Vagina (tissue), 2 donors: ENCODE results near the gene WASF3. TPM values are rescaled to one million over a fixed set of nuclear protein-coding genes. Genes with fewer than 3 reads are reported as not detected.

Experiments used
- DNase-seq, 2 donors: peaks; one replicate each; pipeline ENCODE4 v3.0.0-alpha.2; 2017; ENCODE audit errors: extremely low spot score in 2 of 2
- H3K27ac ChIP-seq: fragments of 200-600 bp; sonication (generic); one replicate; pipeline ENCODE4 v1.5.1; 2019
- H3K27me3 ChIP-seq: fragments of 200-600 bp; sonication (generic); one replicate; pipeline ENCODE4 v1.5.1; 2019
- H3K36me3 ChIP-seq, 2 donors: fragments of 200-600 bp; sonication (generic); one replicate each; pipeline ENCODE4 v1.5.1; 2017 to 2019
- H3K4me1 ChIP-seq: fragments of 200-600 bp; sonication (generic); one replicate; pipeline ENCODE4 v1.5.1; 2019
- H3K4me3 ChIP-seq, 2 donors: fragments of 200-600 bp; sonication (generic); 1 replicate in 1 of 2; 2 replicates in 1 of 2; pipeline ENCODE4 v1.5.1; 2016 to 2019
- H3K9me3 ChIP-seq: fragments of 200-600 bp; sonication (generic); one replicate; pipeline ENCODE4 v1.5.1; 2019
- POLR2A ChIP-seq, 2 donors: fragments of 450-650 bp; IDR thresholded peaks; one replicate each; pipeline ENCODE4 v1.6.1; 2017; ENCODE audit warnings: antibody characterized with exemption in 2 of 2, mild to moderate bottlenecking in 2 of 2, moderate library complexity in 2 of 2
- POLR2AphosphoS5 ChIP-seq, 2 donors: sonication (generic); formaldehyde crosslinking; IDR thresholded peaks; one replicate each; pipeline ENCODE4 v1.9.0; 2017; ENCODE audit warnings: antibody characterized with exemption in 2 of 2, mild to moderate bottlenecking in 2 of 2, low read depth in 1 of 2; ENCODE audit not compliant: insufficient read depth in 1 of 2
- intact Hi-C: fragments of 100-400 bp; cut with DNase I; formaldehyde crosslinking; loops from one replicate; pipeline ENCODE4 v1.15.1; 2023
- total RNA-seq: library from RNA; depleted of rRNA; stranded (reverse); fragments of >200 nt; gene quantifications from one replicate; pipeline ENCODE4 v1.2.3, GENCODE V29; 2016
- TF ChIP-seq, protein P1 (sequence below), 3 experiments: fragments of 450-650 bp in 2 of 3; fragments of 200-600 bp in 1 of 3; sonication (generic) in 1 of 3; IDR thresholded peaks; one replicate each; pipeline ENCODE4 v1.5.1; 2017 to 2019; ENCODE audit warnings: antibody characterized with exemption in 3 of 3, mild to moderate bottlenecking in 2 of 3, moderate library complexity in 2 of 3

Gene WASF3
- total RNA-seq, 1 donor from 2014 or later = 20.4 TPM

DNA sequence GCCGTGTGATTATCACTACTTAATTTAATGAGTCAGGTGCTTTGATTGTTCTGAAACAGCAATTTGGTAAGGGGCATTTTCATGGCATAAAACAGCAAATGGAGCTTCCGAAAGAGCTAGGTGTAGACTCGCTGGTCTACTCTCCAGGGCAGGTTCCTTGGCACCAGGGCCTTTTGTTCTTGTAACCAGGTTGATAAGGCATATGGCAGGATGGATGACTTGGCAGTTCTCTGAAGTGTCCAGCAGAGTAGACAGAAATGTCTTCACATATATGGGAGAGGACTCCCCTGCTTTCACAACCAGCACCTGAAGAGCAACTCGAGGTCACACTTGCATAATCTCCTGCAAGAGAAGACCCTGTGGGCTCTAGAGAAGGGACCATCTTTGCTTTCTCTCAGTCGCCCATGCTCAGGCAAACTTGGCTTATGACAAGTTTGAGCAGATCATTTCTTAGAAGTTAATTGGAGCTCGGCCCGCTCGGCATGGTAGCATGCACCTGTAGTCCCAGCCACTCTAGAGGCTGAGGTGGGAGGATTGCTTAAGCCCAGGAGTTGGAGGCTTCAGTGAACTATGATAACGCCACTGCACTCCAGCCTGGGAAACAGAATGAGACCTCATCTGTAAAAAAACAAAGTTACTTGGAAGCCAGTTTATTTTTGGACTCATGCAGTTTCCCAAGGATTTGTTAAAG lies 23.3 kb upstream of the WASF3 start:
- Histone ChIP-seq H3K4me1 (no peaks in the 10 kb centered on the region), H3K36me3 (no peaks in the 10 kb centered on the region), H3K27me3 (no peaks in the 10 kb centered on the region), H3K27ac (no peak overlapping the region), H3K4me3 (no peak overlapping the region), H3K9me3 (no peaks in the 10 kb centered on the region)
- TF ChIP-seq, protein P1, sequence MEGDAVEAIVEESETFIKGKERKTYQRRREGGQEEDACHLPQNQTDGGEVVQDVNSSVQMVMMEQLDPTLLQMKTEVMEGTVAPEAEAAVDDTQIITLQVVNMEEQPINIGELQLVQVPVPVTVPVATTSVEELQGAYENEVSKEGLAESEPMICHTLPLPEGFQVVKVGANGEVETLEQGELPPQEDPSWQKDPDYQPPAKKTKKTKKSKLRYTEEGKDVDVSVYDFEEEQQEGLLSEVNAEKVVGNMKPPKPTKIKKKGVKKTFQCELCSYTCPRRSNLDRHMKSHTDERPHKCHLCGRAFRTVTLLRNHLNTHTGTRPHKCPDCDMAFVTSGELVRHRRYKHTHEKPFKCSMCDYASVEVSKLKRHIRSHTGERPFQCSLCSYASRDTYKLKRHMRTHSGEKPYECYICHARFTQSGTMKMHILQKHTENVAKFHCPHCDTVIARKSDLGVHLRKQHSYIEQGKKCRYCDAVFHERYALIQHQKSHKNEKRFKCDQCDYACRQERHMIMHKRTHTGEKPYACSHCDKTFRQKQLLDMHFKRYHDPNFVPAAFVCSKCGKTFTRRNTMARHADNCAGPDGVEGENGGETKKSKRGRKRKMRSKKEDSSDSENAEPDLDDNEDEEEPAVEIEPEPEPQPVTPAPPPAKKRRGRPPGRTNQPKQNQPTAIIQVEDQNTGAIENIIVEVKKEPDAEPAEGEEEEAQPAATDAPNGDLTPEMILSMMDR (IDR thresholded peaks at IDR 0.05) = no peak
- TF ChIP-seq POLR2A (IDR thresholded peaks at IDR 0.05) (no peak), POLR2AphosphoS5 (IDR thresholded peaks at IDR 0.05; ENCODE audit: insufficient read depth in 1 of 2, low read depth in 1 of 2) (no peak)
- DNase-seq = no peak
- intact Hi-C loops = no loop called here

- TF ChIP-seq, protein P1 (IDR thresholded peaks at IDR 0.05) = no peak
- H3K36me3 ChIP-seq = no peaks in the 10 kb centered on the region
- H3K4me1 ChIP-seq = no peaks in the 10 kb centered on the region
- no peak overlapping the region for H3K4me3 ChIP-seq
- intact Hi-C loops = no loop called here
- no peak overlapping the region for H3K27ac ChIP-seq
- no peak for DNase-seq
- no peaks in the 10 kb centered on the region for H3K9me3 ChIP-seq
- no peaks in the 10 kb centered on the region for H3K27me3 ChIP-seq
Measured at GRCh38 chr13:26538363-26539317, 18.8 kb upstream of the WASF3 start.

GRCh38 chr13:26539738-26540292 lies 17.7 kb upstream of the WASF3 start:
- H3K9me3 ChIP-seq = no peaks in the 10 kb centered on the region
- H3K36me3 ChIP-seq = no peaks in the 10 kb centered on the region
- no peak overlapping the region for H3K4me3 ChIP-seq
- no peaks in the 10 kb centered on the region for H3K4me1 ChIP-seq
- no peaks in the 10 kb centered on the region for H3K27me3 ChIP-seq
- intact Hi-C loops = no loop called here
- no peak for DNase-seq
- TF ChIP-seq POLR2A (IDR thresholded peaks at IDR 0.05) (no peak), POLR2AphosphoS5 (IDR thresholded peaks at IDR 0.05; ENCODE audit: insufficient read depth in 1 of 2, low read depth in 1 of 2) (no peak)
- TF ChIP-seq, protein P1 (IDR thresholded peaks at IDR 0.05) = no peak
- no peak overlapping the region for H3K27ac ChIP-seq

- DNase-seq = no peak
- Histone ChIP-seq H3K4me3 (no peak overlapping the region), H3K27me3 (no peaks in the 10 kb centered on the region), H3K27ac (no peak overlapping the region), H3K4me1 (no peaks in the 10 kb centered on the region), H3K9me3 (no peaks in the 10 kb centered on the region), H3K36me3 (no peaks in the 10 kb centered on the region)
- TF ChIP-seq POLR2AphosphoS5 (IDR thresholded peaks at IDR 0.05; ENCODE audit: insufficient read depth in 1 of 2, low read depth in 1 of 2) (no peak), POLR2A (IDR thresholded peaks at IDR 0.05) (no peak)
- TF ChIP-seq, protein P1 (IDR thresholded peaks at IDR 0.05) = no peak
- intact Hi-C loops = no loop called here
Measured at GRCh38 chr13:26540334-26540733, 17.1 kb upstream of the WASF3 start.
